ENCODE results near the gene CNST. TPM values are rescaled to one million over a fixed set of nuclear protein-coding genes. Genes with fewer than 3 reads are reported as not detected.

Gene CNST
- total and polyA plus RNA-seq, 9 of the 15 experiments (the other 6 are each of a cell fraction or from before 2014, with no cell fraction given): 17.0 to 55.3 (median 30.8) TPM

GRCh38 chr1:246571953-246572352 lies 5.7 kb downstream of the CNST start (continued):
- TF ChIP-seq CHD7 (IDR thresholded peaks at IDR 0.05; ENCODE audit: low read depth, low read length) (no peak), ARID1B (IDR thresholded peaks at IDR 0.05) (no peak), ZNF398 (CRISPR knock-in tag; IDR thresholded peaks at IDR 0.05) (no peak)

Measured in K562 (cell line).